ENCODE measurements around the gene SPART. TPM values are rescaled to one million over a fixed set of nuclear protein-coding genes. Genes with fewer than 3 reads are reported as not detected.

The SPART gene
- total RNA-seq, 1 experiment from 2014 or later = 46.0 TPM

DNA sequence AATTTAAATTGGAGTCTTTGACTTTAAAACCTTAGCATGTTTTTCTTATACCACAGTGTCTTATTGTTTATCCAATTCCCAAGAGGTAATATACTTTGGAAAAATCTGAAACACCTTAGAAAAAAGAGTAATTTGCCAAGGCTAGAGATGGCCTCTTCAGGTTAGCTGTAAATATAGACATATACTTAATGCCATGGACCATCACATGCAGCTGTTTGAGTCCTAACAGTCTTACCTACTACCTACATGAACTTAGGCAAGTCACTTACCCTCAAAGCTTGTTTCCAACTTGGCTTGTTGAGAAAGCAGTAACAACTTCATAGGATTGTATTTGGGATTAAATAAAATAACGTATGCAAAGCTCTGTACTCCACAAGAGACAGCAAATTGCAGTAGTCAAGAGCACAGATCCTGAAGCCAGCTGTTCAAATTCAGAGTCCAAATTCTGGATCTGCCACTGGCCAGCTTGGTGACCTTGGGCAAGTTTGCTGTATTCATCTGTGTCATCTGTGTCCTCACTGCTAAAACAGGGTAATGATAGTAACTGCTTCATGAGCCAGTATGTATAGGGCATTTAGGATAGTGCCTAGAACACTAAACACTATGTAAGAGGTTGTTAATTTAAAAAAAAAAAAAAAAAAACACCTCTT, 13.2 kb upstream of the SPART start:
- Histone ChIP-seq H3K4me3 (ENCODE audit: insufficient read depth, low read depth, low read length) (no peak overlapping the region), H3K36me3 (replicated peaks; ENCODE audit: control insufficient read depth, insufficient read depth, low read length) (no peaks in the 10 kb centered on the region; the same call in 1 of the 2 replicates), H3K27me3 (ENCODE audit: control insufficient read depth, insufficient read depth, low read length) (peaks cover 19% of the 10 kb centered on the region; the same call in 1 of the 2 replicates)
- DNase-seq = no peak

DNA sequence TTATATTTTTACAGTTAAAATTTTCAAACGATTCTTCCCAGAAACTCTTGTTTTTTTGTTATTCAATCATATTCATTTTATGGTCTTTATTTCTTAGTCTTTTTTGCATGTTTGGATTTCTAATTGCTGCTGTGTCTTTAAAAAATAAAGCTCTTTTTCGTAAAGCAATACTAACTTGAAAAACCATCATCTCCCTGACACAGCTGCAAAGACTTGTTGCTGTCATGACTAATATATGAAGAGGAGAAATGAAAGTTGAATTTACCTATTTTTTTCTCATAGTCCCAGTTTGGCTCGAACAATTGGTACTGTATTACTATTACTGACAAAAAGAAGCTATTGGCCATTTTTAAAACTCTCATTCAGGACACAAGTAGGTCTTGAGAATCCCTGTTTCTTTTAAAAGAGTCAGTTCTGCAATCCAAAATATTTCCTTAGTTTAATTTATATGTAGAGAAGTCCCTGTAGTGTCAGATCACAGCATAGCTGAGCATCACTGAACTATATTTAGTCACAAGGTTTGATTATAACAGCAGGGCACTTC, 12.1 kb upstream of the SPART start:
- Histone ChIP-seq H3K4me3 (ENCODE audit: insufficient read depth, low read depth, low read length) (no peak overlapping the region), H3K27me3 (ENCODE audit: control insufficient read depth, insufficient read depth, low read length) (peaks cover 25% of the 10 kb centered on the region; the same call in 1 of the 2 replicates), H3K36me3 (replicated peaks; ENCODE audit: control insufficient read depth, insufficient read depth, low read length) (no peaks in the 10 kb centered on the region; the same call in 1 of the 2 replicates)
- DNase-seq = no peak

DNA sequence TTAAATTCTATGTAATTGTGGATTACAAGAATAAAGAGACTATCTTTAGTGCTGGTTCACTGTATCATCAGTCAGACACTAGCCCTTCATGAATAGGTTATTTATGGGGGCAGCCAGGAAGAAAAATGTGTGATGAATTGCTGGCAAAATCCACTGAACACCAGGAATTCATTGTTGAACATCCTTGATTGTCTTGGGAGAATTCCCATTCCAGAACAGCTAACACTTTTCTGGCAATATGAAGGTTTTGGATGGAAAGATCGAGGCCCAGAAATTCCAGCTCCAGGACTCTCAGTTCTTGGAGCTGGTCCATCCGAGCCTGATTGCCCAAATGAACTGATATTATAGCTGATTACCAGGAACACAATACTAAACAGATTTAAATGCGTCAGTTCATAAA, 11.5 kb upstream of the SPART start:
- Histone ChIP-seq H3K4me3 (ENCODE audit: insufficient read depth, low read depth, low read length) (no peak overlapping the region), H3K27me3 (ENCODE audit: control insufficient read depth, insufficient read depth, low read length) (peaks cover 25% of the 10 kb centered on the region; the same call in 1 of the 2 replicates), H3K36me3 (replicated peaks; ENCODE audit: control insufficient read depth, insufficient read depth, low read length) (no peaks in the 10 kb centered on the region; the same call in 1 of the 2 replicates)
- DNase-seq = no peak

DNA sequence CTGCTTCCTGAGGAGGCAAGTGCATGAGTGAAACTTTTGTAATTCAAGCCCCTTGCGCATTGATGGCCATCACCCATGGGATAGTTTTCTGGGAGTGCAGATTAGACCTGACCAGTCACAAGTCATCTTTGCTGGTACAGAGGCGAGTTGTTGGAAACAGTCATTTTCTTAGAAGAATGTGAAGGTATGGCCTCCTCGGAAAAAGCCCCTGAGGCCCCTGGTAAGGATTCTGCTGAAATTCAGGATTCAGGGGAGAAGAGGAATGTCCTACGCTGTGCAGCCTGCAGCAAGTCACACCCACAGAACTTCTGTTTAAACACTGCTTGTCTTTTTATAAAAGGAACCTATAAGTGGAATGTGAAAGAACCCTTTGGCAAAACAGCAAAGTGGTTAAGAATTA, 11.0 kb upstream of the SPART start:
- Histone ChIP-seq H3K36me3 (replicated peaks; ENCODE audit: control insufficient read depth, insufficient read depth, low read length) (no peaks in the 10 kb centered on the region; the same call in 1 of the 2 replicates), H3K27me3 (ENCODE audit: control insufficient read depth, insufficient read depth, low read length) (peaks cover 25% of the 10 kb centered on the region; the same call in 1 of the 2 replicates), H3K4me3 (ENCODE audit: insufficient read depth, low read depth, low read length) (no peak overlapping the region)
- DNase-seq = no peak

DNA sequence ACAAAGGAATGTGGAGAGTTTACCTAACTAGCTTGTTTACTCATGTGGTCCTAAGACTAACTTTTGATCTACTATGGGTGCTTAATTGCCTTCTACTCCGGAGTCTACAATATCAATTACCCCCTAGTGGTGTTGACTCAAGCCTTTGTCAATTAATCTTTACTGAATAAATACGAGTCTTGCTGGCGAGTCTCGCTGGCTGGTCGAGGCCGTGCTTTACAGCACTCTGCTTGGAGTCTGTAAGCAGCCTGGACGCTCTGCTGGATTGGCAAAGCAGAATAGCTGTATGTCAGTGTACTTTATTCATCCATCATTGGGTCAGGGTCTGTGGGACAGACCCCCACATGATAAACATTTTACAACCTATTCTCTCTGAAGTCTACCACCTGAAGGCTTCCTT, 9.9 kb upstream of the SPART start:
- no peak overlapping the region for H3K4me3 ChIP-seq (ENCODE audit: insufficient read depth, low read depth, low read length)
- no peaks in the 10 kb centered on the region; the same call in 1 of the 2 replicates for H3K36me3 ChIP-seq (replicated peaks; ENCODE audit: control insufficient read depth, insufficient read depth, low read length)
- no peak for DNase-seq
- H3K27me3 ChIP-seq (ENCODE audit: control insufficient read depth, insufficient read depth, low read length) = peaks cover 25% of the 10 kb centered on the region; the same call in 1 of the 2 replicates

DNA sequence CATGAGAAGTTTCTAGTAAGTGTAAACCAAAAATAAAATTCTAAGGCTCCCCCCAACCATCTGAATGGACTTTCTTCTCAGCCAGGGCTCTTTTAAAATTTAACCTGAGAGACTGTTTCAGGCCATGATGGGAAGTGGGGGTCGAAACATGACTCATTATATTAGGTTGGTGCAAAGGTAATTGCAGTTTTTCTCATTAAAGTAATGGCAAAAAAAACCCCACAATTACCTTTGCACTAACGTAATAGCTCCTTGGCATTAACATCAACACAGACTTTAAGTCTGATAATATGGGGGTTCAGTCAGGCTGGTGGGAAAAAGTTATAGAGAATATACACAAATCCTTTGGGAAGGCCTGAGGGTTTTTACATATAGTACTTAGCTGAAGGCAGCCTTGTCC, 9.4 kb upstream of the SPART start:
- no peaks in the 10 kb centered on the region; the same call in 1 of the 2 replicates for H3K36me3 ChIP-seq (replicated peaks; ENCODE audit: control insufficient read depth, insufficient read depth, low read length)
- no peak overlapping the region for H3K4me3 ChIP-seq (ENCODE audit: insufficient read depth, low read depth, low read length)
- no peak for DNase-seq
- peaks cover 25% of the 10 kb centered on the region; the same call in 1 of the 2 replicates for H3K27me3 ChIP-seq (ENCODE audit: control insufficient read depth, insufficient read depth, low read length)

DNA sequence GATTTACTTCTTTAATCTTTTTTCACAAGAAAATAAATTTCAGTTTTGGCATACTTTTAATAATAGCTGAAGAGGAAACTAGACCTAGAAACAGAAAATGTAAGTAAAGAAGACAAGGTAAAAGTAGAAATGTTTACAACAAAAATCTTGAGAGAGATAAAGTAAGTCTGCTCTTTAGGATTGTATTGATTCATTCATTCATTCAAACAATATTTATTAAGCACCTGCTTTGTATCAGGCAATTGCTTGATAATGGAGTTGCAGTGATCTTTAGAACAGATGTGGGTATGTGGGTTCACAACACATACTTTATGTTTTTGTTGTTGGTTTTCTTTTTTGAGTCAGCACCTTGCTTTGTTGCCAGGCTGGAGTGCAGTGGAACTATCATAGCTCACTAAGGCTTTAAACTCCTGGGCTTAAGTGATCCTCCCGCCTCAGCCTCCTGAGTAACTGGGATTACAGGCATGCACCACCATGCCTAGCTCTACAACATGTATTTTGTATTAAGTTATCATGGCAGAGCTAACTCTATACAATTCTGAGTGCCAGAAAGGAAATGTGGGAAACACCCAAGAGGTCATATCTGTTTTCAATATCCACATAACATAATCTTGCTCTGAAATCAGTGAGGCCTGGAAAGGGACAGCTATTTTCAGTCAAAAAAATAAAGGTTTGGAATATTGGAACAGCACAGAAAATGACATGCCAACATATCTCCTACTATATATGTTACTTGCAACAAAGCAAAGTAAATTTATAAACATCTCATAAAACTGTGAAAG, 8.8 kb upstream of the SPART start:
- no peaks in the 10 kb centered on the region for H3K36me3 ChIP-seq (replicated peaks; ENCODE audit: control insufficient read depth, insufficient read depth, low read length)
- H3K4me3 ChIP-seq (ENCODE audit: insufficient read depth, low read depth, low read length) = no peak overlapping the region
- no peak for DNase-seq
- peaks cover 25% of the 10 kb centered on the region; the same call in 1 of the 2 replicates for H3K27me3 ChIP-seq (ENCODE audit: control insufficient read depth, insufficient read depth, low read length)

DNA sequence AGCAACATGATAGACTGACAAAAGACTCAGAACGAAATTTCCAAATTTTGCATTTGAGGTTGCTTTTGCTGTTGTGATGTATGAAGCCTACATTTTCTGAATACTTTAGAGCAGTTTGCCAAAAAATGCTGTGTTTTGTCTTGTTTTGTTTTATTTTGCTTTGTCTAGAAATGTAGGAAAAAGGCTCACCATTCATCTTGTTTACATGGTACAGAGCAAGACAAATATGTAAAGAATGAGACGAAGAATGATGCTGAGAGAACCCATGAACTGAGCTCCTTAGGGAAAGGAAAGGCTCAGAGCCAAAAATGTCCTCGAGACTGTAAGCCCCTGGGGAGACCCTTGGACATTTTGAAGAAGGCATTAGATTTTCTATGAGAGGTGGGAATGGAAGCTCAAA, 6.8 kb upstream of the SPART start:
- H3K36me3 ChIP-seq (replicated peaks; ENCODE audit: control insufficient read depth, insufficient read depth, low read length) = no peaks in the 10 kb centered on the region
- peaks cover 17% of the 10 kb centered on the region; the same call in 1 of the 2 replicates for H3K27me3 ChIP-seq (ENCODE audit: control insufficient read depth, insufficient read depth, low read length)
- no peak overlapping the region for H3K4me3 ChIP-seq (ENCODE audit: insufficient read depth, low read depth, low read length)
- no peak for DNase-seq

DNA sequence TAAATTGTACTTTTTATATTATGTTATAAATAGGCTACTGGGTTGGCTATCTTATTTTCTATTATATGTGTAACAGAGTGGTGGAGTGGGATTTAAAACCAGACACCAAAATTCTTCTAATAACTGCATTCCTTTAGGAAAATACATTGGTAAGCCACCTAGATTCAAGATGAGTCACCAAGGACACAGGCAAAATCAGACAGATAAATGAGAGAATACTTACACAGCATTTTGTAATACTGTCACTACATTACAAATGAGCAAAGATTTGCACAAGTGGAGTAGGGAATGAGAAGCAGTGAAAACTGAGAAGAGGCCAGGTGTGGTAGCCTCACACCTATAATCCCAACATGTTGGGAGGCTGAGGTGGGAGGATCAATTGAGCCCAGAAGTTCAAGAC, 6.2 kb upstream of the SPART start:
- no peak for DNase-seq
- no peak overlapping the region for H3K4me3 ChIP-seq (ENCODE audit: insufficient read depth, low read depth, low read length)

DNA sequence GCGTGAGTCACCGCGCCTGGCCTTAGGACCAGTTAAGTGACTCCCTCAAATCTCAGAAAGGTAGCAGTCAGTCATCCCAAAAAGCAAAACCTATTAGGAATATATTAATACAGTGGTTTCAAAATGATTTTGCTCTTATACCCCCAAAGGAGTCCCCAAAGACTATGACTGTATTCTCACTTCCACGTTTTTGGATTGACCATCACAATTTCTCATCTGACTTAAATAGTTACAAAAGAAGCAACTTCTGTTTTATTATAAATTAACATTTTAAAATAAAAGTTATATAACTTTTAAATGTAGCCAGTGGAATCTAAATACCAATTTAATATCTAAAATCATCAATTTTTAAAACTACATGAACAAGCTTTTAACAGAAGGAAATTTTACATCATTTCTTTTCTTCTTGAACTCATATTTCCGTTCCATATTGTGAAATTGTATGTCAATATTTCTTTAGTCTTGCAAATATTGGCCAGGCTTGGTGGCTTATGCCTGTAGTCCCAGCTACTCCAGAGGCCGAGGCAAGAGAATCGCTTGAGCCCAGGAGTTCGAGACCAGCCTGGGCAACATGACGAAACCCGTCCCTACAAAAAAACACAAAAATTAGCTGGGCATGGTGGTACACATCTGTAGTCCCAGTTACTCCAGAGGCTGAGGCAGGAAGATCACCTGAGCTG, 1.5 kb upstream of the SPART start:
- H3K4me3 ChIP-seq (ENCODE audit: insufficient read depth, low read depth, low read length) = no peak overlapping the region
- DNase-seq = no peak
- no peaks in the 10 kb centered on the region for H3K36me3 ChIP-seq (replicated peaks; ENCODE audit: control insufficient read depth, insufficient read depth, low read length)
- H3K27me3 ChIP-seq (ENCODE audit: control insufficient read depth, insufficient read depth, low read length) = peaks cover 2% of the 10 kb centered on the region; the same call in 1 of the 2 replicates

More for the DNA sequence above, 6.2 kb upstream of the SPART start:
- Histone ChIP-seq H3K27me3 (ENCODE audit: control insufficient read depth, insufficient read depth, low read length) (peaks cover 17% of the 10 kb centered on the region; the same call in 1 of the 2 replicates), H3K36me3 (replicated peaks; ENCODE audit: control insufficient read depth, insufficient read depth, low read length) (no peaks in the 10 kb centered on the region)

DNA sequence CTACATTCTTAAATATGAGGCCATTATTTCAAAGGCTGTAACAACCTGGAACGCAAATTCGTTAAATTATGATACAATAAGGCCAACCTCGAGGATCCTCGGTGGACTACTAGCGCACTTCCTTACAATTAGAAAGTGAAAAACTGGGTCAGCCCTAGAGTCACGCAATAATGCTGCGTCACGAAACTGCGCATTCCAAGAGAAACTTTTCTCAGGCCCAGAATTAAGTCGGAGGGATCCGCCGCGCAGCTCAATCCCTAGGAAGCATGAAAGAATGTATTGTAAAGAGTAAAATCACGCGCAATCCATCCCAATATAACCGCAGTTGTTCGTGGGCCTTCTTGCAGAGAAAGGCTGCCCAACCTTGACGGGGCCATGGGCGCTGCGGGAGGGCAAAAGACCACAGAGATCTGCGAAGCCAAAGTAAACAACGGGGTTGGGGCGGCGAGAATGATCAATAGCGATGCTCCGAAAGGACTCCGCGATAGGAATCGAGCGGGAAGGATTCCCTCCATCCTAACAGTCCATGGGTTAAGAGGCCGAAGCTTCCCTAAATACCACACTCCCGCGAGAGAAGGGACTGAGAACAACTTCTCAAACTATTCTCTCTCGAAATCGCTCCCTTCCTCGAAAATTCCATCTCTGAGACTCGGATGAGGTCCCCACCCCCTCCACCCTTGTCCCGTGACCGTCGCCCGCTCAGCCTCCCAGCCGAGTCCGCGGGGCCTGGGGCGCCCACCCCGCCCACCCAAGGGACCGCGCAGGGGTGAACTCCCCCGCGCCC, 564 bp downstream of the SPART start:
- H3K36me3 ChIP-seq (replicated peaks; ENCODE audit: control insufficient read depth, insufficient read depth, low read length) = no peaks in the 10 kb centered on the region
- H3K4me3 ChIP-seq (ENCODE audit: insufficient read depth, low read depth, low read length) = peak overlapping the region; percentile 90
- peaks cover 2% of the 10 kb centered on the region; the same call in 1 of the 2 replicates for H3K27me3 ChIP-seq (ENCODE audit: control insufficient read depth, insufficient read depth, low read length)
- peak; percentile 64 for DNase-seq

DNA sequence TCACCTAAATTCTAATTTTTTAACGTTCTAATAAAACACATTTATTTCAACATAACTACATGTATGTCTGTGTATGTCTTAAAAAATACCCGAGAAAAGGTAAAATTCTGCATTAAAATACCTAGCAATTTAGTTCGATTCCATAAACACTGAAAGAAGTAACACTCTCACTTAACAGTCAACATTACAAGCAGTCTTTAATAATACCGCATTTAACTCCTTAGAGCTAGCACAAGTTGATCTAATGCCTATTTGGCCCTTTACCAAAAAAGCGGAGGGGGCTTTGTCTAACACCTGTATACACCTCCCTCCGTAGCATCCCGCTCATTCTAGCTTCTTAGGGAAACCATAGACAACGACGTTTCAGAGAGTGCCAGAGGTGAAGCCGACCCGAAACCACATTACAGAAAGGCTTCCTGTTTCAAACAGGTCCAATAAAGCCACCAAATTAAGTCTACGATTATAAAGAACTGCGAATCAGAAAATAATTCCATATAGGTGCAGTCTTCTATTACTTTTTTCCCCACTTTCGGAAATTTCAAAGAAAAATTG, 1.2 kb downstream of the SPART start:
- H3K4me3 ChIP-seq (ENCODE audit: insufficient read depth, low read depth, low read length) = peak overlapping the region; percentile 90
- H3K36me3 ChIP-seq (replicated peaks; ENCODE audit: control insufficient read depth, insufficient read depth, low read length) = no peaks in the 10 kb centered on the region
- H3K27me3 ChIP-seq (ENCODE audit: control insufficient read depth, insufficient read depth, low read length) = peaks cover 2% of the 10 kb centered on the region; the same call in 1 of the 2 replicates
- peak; percentile 19 for DNase-seq

DNA sequence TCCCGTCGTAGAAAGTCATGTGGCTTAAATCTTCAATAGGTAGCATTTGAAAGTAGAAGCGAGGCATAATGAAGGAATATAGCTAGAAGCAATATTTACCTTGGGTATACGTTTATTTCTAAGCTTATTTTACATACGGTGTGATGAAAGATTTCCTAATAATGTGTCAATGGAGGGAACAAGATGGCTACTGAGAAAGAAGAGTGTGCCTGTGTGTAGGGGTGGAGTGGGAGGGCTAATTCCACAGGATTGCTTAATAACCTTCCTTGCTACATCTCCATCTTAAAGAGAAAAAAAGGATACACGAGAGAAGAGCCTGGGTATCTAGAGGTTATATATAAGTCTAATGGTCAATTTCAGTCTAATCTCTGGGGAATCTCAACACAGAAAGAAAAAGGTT, 2.0 kb downstream of the SPART start:
- H3K27me3 ChIP-seq (ENCODE audit: control insufficient read depth, insufficient read depth, low read length) = peaks cover 2% of the 10 kb centered on the region; the same call in 1 of the 2 replicates
- H3K36me3 ChIP-seq (replicated peaks; ENCODE audit: control insufficient read depth, insufficient read depth, low read length) = no peaks in the 10 kb centered on the region
- DNase-seq = no peak
- no peak overlapping the region for H3K4me3 ChIP-seq (ENCODE audit: insufficient read depth, low read depth, low read length)
